Hematopoietic multipotent progenitor cell (in vitro differentiated cells): ENCODE results near the gene KIFBP. TPM values are rescaled to one million over a fixed set of nuclear protein-coding genes. Genes with fewer than 3 reads are reported as not detected.
A peak's percentile ranks its signal among the peaks of the same experiment; 100 is the strongest.

Experiments
- DNase-seq, 3 donors: peaks; one replicate each; pipeline ENCODE4 v3.0.0-alpha.2; 2011 to 2015; ENCODE audit warnings: low read depth in 2 of 3, low spot score in 2 of 3
- total RNA-seq: library from RNA; depleted of rRNA; stranded (reverse); fragments of >200 nt; gene quantifications from one replicate; pipeline ENCODE4 v1.2.3, GENCODE V29; 2012

The KIFBP gene
- total RNA-seq, 1 donor = 5.9 TPM

- no peak for DNase-seq
Measured at GRCh38 chr10:69047111-69047832, 58.7 kb downstream of the KIFBP start.

GRCh38 chr10:69048103-69048502 lies 59.5 kb downstream of the KIFBP start:
- peak in 1 of 3 donors; percentile 48 for DNase-seq

GRCh38 chr10:69049566-69049961 lies 61.0 kb downstream of the KIFBP start:
- no peak for DNase-seq

GRCh38 chr10:69051303-69051702 lies 62.7 kb downstream of the KIFBP start:
- peak in 1 of 3 donors; percentile 29 for DNase-seq

GRCh38 chr10:69051710-69052487 lies 63.3 kb downstream of the KIFBP start:
- no peak for DNase-seq

GRCh38 chr10:69052736-69053135 lies 64.1 kb downstream of the KIFBP start:
- DNase-seq = no peak

- DNase-seq = no peak
Measured at GRCh38 chr10:69055241-69055640, 66.6 kb downstream of the KIFBP start.

GRCh38 chr10:69056129-69056528 lies 67.5 kb downstream of the KIFBP start:
- no peak for DNase-seq

GRCh38 chr10:69056536-69057260 lies 68.1 kb downstream of the KIFBP start:
- DNase-seq = no peak

- peak in 1 of 3 donors; percentile 52 for DNase-seq
Measured at GRCh38 chr10:69057261-69057950, 68.8 kb downstream of the KIFBP start.

- DNase-seq = no peak
Measured at GRCh38 chr10:69057951-69058297, 69.3 kb downstream of the KIFBP start.

GRCh38 chr10:69060127-69060798 lies 71.7 kb downstream of the KIFBP start:
- no peak for DNase-seq

GRCh38 chr10:69061305-69062161 lies 72.9 kb downstream of the KIFBP start:
- peak in 2 of 3 donors; percentile 58 to 62 for DNase-seq

- DNase-seq = no peak
Measured at GRCh38 chr10:69062901-69063300, 74.3 kb downstream of the KIFBP start.

GRCh38 chr10:69064762-69065328 lies 76.2 kb downstream of the KIFBP start:
- DNase-seq = no peak

- no peak for DNase-seq
Measured at GRCh38 chr10:69065406-69066361, 77.1 kb downstream of the KIFBP start.
